GM18867 (cell line): ENCODE measurements around the gene IL20.

ENCODE experiments used
- ATAC-seq: cut with Tn5 transposase; IDR thresholded peaks from one replicate; pipeline ENCODE4 v1.9.1; 2021; ENCODE audit warnings: mild to moderate bottlenecking, moderate library complexity; ENCODE audit not compliant: unreplicated experiment

IL20 gene, protein sequence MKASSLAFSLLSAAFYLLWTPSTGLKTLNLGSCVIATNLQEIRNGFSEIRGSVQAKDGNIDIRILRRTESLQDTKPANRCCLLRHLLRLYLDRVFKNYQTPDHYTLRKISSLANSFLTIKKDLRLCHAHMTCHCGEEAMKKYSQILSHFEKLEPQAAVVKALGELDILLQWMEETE

DNA sequence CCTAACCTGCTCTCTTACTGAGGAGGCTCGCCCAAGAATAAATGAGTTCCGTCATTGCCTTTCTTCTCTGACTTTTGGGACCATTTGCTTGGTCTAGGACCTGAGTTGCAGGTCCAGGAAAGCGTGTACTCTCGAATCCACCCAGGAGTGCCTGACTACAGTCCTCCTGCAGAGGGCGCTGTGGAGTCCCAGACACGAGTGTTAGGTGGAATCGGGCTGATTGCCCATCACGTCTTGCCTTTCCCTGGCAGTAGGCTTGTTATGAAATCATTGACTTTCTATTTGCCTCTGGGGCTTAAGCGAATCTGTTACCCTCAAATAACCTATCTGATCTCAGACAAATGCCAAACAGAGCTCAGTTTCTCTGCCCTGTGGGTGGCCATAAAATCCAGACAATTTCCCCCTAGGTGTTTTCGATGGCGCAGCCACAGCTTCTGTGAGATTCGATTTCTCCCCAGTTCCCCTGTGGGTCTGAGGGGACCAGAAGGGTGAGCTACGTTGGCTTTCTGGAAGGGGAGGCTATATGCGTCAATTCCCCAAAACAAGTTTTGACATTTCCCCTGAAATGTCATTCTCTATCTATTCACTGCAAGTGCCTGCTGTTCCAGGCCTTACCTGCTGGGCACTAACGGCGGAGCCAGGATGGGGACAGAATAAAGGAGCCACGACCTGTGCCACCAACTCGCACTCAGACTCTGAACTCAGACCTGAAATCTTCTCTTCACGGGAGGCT lies at the start of gene IL20:
Gene IL20 (plus strand): TSS at position 685 of the 733 bp plus-strand sequence. CDS start 230 bp downstream, outside the sequence.
- ATAC-seq = peak; percentile 46

DNA sequence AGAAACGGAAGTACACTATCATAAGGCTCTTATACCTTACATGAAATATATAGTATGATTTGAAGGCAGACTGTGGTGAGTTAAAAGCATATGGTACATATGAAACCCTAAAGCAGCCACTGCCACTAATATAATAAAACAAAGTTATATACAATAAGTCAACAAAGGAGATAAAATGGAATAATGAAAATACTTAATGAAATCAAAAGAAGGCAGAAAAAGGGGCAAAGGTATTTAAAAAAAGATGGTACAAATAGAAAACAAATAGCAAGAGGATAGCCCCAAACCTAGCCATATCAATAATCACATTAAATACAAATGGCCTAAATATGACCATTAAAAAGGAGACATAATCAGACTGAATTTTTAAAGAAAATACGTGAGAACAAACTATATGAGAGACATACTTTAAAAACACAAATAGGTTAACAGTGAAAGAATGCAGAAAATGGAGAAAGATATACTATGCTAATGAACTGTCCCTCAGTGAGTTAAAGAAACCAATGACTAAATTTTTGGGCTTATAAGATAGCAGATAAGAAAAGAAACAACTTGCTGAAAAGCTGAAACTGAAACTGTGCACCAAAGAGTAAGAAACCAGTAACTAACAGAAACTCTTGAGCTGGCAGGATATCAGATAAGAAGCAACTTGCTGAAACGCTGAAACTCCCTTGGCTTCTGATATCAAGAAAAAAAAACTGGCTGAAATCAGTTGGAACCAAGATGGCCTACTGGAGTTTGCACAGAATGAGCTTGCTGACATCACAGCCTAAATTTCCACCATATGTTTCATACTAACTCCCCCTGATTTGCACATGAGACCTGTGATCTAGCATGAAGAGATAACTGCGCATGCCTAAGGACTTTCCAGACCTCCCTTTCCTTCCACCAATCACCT lies 48.8 kb upstream of the IL20 start:
- ATAC-seq = peak; percentile 83

DNA sequence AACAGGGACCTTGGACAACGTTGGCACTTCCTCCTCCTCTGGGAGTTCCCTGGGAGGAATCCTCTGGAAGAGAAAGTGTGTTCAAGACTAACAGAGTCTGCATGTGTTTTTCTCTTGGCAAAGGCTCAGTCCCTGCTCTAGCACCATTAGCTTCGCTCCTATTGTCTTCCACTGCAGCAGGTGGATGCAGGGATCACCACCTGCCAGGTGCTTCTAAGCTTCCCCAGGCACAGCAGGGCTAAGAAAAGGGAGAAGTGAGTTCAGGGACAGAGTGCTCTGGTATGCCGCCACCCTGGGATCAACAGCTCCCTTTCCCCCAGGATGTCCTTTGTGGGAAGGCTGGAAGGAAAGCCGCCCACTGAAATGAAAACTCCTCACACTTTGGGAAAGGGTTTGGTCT lies 43.9 kb upstream of the IL20 start:
- ATAC-seq = no peak

DNA sequence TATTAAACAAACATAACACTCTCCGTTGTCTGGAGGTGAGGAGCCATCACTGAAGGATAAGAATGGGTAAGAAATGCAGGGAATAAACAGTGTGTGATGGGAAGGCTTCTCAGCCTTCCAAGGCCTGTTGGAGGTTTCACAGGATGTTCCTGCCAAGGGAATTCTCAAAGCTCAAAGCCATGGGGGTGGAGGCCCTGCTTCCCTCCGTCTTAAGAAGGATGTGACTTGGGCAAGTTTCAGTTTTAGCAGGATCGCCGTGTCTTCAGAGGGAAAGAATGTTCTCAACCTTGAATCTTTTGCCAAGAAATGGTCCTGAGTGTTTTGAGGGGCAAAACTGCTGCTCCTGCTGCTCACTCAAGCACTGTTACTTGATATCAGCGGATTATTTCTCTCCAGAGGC lies 41.7 kb upstream of the IL20 start:
- ATAC-seq = no peak

DNA sequence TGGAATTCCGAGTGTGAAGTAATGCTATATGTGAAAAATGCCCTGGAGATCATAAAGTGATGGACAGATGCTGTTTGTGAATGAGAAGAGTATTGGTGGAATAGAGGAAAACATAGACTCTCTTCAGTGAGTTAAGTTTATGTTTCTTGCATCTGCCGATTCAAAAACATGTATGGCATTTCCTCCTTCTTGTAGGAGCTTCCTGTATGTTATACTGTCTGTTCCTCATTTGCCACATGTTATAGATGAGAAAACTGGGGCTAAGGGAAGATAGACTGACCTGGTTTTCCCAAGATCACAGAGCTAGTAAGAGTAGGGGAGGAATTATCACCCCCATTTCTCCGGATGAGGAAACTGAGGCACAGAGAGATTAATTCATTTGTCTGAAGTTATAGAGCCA lies 41.1 kb upstream of the IL20 start:
- no peak for ATAC-seq

DNA sequence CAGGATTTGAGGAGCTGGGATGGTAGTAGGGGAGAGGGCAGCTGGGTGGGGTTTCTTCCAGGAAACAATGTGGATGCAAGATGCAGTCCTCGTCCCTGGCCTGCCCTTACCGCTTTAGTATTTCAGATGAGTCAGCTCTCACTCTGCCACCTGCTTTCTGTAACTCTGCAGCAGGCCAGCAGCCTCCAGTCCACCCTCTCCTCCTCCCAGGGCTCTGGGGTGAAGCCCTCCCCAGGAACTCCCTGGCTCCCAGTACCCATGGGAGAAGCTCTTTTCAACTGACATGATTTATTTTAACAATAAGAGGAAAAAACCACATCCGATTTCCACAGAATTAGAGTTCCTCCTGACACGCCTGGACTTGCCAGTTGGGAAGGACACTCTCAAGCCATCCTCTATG lies 39.0 kb upstream of the IL20 start:
- no peak for ATAC-seq

DNA sequence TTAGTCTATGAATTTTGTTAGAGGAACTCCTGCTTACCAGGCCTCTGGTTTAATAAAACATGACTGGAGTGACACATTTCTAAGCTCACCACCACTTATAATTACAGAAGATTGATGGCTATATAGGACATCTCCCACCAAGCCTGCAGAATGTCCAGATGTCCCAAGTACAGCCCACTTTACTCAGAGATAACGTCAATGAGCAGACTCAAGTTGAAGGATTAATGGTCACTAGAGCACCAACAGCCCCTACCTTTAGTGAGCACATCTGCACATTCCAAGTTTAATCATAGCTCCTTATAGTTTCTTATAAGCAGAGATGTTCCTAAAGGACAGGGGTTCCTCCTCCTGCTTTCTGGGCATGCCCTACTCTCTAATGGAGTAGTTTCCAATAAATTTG lies 37.4 kb upstream of the IL20 start:
- no peak for ATAC-seq

DNA sequence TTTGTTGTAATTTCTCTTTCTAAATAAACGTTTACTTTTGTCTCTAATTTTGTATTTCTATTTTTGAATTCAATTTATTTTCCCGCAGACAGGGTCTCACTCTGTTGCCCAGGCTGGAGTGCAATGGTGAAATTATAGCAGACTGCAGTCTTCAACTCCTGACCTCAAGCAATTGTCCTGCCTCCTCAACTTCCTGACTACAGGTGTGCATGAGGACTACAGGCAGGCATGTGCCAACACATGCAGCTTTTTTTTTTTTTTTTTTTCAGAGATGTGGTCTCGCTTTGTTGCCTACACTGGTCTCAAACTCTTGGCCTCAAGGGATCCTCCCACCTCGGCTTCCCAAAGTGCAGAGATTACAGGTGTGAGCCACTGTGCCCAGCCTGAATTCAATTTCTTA lies 36.7 kb upstream of the IL20 start:
- ATAC-seq = no peak

DNA sequence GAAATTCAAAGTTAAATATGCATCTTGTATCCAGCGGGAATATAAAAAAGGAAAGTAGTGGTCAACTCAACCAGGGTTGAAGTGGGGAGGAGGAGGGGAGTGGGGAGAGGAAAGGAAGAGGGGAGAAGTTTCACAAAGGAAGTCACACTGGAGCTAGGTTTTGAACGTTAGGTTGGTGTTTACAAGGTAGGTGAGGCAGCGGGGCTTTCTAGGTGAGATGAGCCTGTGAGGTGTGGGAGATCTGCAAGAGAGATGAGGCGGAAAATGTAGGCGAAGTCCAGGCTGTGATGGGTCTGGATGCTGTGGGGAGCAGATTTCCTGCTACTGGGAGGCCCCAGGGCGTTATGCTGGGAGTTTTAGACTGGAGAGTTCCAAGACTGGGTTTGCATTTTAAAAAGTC lies 36.1 kb upstream of the IL20 start:
- ATAC-seq = no peak

DNA sequence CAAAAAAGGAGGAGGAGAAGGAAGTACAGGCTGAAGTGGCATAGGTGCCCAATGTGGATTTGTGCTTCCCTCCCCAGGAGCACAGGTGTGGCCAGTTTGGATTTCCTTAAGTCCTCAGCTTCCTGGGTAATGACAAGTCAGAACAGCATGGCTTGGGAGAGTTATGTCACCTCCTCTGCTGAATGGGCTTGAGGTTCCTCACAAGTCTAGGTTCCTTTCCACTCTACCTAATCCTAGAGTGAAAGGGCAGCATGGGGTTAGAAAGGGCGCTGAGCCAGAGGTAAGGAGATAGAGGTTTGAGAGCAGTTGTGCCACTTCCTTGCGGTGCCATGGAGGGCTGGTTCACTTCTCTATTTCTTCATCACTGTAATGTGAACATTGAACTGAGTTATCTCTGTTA lies 35.5 kb upstream of the IL20 start:
- no peak for ATAC-seq

DNA sequence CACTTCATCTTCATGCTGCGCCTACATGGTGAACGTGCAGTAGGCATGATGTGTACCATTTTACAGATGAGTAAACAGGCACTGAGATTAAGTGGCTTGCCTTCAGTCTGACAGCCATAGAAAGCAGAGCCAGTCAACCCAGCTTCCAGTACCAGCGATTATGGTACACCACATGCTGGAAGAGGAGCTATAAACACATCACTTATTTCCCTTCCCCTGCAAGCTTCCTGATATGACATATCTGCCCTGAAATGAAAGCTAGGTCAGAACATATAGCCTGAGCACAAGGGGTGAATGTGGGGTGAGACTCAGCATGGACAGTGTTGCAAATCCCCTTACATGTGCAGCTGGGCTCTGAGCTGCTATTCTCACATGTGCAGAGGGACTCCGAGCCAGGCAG lies 33.8 kb upstream of the IL20 start:
- no peak for ATAC-seq

DNA sequence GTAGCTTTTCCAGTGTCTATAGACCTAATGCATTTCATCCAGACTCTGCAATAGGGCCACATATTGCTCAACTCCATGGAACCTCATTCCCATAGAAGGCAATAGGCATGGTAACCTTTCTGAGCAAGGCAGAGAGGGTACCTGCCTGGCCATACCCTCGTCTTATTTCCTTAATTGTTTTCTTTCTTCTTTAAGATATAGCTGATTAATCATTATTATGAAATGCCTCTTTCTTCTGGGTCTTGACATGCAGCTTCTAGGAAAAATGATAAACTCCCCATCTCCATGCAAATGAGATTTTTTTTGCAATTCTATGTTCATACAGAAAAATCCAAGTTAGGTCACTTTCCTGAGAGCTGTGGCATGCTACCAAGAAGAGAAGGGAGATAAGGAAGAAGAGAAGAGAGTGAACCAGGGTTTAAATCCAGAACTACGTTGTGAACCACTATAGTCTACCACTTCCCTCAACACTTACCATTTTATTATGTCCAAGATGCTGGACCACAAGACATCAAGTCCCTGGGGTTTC lies 33.0 kb upstream of the IL20 start:
- no peak for ATAC-seq

DNA sequence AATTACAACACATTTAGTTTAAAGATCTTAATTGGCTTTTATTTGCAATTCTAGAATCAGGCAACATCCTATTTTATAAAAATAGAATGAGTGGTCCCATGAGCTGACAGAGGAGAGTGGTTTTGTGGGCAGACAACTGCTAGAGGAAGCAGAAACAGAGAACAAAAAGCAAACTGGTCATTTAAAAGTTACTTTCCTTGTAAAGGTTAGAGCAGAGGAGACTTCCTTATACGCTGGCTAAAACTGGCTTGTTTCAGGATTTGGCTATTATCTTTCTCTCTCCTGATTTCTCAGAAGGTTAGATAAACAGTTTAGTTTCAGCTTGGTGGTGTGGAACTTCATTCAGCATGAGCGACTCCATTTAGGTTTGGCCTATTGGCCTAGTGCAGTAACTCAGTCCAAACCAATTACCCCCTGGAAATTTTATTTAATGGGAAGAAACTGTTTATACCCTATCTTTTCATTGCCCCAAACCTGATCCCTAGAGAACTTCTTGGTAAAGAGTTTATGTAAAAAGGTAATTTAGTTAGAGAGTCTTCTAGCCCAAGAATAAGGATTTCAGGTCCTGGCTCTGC lies 32.2 kb upstream of the IL20 start:
- no peak for ATAC-seq

DNA sequence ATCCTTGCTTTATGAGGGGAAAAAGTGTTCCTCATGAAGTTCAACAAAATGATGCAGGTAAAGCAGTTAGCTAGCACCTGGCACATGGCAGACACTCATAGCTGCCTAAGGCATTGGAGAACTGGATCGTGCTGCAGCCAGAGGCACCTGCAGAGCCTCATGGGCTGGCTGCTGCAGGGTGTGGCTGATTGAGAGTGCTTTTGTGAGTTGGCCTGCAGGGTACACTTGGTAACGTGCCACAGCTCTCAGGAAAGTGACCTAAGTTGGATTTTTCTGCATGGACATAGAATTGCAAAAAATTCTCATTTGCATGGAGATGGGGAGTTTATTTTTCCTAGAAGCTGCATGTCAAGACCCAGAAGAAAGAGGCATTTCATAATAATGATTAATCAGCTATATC lies 31.6 kb upstream of the IL20 start:
- no peak for ATAC-seq

DNA sequence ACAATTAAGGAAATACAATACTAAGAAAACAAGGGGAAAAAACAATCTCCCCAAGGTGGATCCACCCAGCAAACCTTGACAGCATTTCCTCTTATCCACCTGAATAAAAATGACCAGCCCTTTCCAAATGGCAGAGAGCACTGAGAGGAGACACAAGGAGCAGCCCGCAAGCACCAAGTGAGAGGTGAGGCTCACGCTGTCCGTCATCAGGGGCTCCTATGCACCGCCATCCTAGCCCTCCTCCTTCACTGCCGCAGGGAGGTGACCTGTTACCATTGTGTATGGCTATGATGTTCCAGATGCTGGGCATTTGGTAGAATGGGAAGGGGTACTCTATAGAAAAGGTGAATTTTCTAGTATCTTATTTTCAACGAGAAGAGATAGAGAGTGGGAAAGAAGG lies 31.2 kb upstream of the IL20 start:
- no peak for ATAC-seq

DNA sequence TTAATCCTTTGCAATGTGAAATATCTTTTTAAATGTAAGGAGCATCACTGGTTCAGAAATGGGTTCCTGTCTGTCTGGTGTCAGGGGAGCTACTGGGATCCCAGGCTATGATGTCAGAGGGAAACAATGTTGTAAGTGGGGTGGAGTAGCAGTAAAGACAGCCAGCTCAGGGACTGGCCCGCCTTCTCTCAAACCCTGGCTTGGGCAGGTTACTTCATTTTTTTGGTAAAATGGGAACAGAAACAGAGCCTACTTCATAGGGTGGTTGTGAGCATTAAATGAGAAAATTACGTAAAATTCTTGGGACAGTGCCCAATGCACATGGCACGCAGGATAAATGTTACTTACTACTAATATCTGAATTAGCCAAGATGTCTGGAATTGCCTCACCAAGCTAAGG lies 30.7 kb upstream of the IL20 start:
- no peak for ATAC-seq

DNA sequence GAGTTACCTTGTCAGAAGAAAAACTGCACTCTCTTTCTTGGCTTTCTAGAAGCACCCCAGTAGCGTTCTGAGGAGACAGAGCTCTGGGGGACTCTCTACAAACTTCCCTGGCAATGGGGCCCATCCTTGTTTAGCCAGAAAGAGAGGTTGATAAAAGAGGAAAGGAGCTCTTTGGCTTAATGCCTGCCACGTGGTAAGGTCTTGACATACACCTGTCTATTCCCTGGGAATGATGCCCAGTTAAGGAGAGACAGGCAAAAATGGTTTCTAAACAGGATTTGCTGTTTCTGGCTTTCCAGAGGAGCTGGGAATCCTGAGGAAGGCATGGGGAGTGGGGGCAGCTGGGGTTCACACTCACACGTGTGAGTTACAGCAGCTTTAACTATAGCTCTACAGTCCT lies 30.2 kb upstream of the IL20 start:
- ATAC-seq = no peak

DNA sequence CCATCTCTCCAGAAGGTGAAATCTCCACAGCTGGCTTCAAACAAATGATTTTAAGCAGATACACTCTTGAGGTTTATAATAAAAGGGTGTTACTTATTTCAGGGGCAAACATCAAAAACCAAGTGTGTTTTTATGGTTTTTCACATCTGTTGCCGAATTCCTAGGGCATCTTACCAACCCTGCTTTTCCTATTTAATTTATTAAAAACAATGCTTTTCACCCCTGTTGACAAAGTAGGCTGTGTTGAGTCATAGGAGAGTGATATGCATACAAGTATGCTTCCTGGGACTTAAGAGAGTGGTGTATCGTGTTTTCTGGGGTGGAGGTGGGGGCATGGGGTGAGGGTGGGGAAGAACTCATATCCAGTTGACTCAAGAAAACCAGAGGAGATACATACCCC lies 29.3 kb upstream of the IL20 start:
- ATAC-seq = no peak

DNA sequence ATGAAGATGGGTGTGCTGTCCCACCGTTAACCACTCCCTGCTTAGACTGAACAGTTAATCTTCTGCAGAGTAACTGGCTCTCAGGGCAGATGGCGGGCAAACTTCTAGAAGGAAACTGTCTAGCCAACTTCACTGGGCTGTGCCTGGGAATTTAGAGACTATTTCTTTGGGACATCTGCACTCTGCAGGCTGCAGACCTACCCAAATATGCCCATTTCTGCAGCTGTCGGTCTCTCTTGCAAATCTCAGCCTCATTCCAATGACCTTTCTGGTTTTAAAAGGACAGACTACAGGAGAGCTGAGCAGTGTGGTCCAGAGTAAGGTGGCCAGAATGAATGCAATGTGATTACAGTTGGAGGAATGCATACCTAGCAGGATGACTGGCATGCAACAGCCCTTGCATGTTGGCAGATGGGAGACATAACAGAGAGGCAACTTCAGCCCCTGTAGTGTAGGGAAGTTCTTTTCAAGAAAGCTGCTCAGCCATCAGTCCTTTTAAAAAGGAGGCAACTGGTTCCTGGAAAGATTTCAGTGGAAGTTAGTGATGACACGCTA lies 26.3 kb upstream of the IL20 start:
- ATAC-seq = no peak

DNA sequence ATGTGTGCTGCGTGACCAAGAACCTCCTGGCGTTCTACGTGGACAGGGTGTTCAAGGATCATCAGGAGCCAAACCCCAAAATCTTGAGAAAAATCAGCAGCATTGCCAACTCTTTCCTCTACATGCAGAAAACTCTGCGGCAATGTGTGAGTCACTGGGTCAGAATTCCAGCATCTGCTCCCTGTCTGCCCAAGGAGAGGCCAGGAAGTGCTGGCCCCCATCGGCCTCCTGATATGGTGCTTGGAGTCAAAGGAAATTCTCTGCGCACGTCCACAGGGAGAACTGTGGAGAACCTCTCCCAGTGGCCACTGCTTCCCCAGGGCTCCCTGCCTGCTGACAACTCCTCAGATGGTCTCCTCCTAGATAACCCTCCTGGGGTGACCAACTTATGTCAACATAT lies 25.6 kb upstream of the IL20 start:
- ATAC-seq = no peak
